Activated T-cell treated with anti-CD3 and anti-CD28 coated beads, Interleukin-2, amount 50 U/mL, for 1 hour (primary cell): ENCODE data around the gene DNMT3A.

Experiments
- DNase-seq: peaks from one replicate; pipeline ENCODE4 v3.0.0-alpha.2; 2020

The DNMT3A gene

DNA sequence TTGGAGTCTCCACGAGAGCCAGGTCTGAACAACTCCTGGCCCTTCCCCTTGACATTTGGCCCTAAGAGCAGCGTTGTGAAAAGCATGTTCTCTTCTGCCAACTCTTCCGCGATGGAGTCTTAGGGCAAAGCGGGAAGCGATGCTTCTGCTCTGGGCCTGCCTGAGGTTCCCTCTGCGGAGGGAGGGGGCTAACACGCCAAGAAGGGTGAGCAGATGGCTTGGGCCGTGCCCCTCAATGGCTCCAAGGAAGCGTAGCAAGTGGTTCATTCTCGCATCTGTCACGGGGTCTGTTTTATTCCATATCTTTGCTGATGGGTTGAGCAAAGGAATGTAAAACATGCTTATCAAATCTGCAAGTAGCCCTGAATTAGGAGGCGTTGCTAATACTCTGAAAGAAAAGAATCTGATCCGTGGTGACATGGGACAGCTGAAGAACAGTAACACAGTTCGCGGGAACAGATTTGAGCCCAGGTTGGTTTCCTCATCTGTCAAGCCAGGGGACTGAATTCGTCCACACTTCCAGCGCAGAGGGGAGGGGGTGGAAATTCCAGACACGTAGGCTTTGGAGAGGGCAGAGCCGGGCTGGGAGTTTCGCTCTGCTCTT, 38.0 kb downstream of the DNMT3A start:
- no peak for DNase-seq

DNA sequence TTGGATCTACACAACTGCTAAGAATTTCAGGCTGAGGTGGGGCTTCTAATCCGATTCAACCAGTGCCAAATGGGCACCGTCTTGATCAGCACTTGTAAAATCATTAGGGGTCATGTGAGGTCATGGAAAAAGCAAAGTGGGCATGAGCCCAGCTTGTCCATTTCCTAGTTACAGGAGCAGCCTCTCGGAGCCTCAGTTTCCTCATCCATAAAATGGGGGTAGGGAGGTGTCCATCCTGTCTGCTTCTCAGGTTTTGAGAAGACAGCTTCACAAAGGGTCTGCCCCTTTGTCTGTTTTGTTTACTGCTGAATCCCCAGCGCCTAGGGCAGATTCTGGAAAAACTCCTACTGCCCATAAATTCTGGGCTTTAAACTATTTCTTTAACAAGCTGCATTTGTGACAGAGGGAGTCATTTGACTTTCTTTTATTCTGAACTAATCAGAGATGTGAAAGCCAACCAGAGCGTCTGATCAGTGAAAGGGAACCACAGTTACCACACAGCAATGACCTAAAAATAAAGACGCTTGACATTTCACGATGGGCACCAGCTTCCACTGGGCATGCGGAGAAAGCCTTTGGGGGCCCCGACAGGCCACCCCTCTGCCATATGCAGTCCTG, 38.9 kb downstream of the DNMT3A start:
- no peak for DNase-seq

GRCh38 chr2:25301453-25302352, 40.0 kb downstream of the DNMT3A start:
- peak; percentile 53 for DNase-seq

DNA sequence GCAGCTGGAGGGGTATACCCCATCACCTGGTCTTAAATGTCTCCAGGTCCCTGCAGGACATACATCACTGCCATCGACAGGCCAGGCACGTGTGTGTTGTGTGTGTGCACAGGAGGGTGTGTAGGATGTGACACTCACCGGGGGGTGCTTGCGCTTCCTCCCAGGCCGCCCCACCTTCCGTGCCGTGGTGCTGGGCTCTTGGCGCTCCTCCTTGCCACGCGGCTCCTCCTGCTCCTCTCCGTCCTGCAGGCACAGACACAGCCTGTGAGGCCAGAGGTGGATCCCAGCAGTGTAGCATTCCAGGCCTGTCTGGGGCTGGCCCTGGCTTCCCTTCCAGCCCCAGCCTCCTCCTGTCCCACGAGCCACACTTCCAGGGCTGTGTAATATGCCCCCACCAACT, 41.7 kb downstream of the DNMT3A start:
- no peak for DNase-seq

GRCh38 chr2:25298776-25299431, 42.8 kb downstream of the DNMT3A start:
- no peak for DNase-seq

GRCh38 chr2:25297738-25298137, 44.0 kb downstream of the DNMT3A start:
- no peak for DNase-seq

GRCh38 chr2:25295621-25296020, 46.1 kb downstream of the DNMT3A start:
- DNase-seq: no peak

GRCh38 chr2:25294573-25295462, 46.9 kb downstream of the DNMT3A start:
- DNase-seq: peak; percentile 71

DNA sequence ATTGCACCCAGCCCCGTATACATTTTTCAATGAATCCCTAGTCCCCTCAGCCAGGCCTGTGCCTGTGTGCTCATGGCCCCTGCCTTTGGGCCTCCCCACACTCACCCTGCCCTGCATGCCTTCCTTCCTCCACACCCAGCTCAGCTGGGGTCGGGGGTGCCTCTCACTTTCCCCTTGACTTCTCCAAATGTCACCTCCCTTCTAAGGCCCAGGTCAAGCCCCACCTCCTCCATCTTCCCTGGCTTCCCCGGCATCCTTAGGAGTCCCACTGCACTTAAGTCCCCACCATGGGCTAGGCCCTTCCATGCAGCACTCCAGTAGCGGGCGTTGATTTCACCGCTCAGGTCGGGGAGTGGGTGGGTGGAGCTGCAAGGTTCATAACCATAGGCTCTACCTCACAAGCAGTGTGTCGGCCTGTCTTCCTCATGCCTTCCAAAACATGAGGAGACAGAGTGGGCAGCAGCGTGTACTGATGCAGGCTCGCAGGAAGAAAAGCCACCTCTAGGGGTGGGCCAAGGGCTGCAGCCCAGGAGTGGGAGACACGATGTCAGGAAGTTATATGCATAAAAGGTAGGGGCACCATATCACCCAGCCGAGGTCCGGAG, 47.7 kb downstream of the DNMT3A start:
- DNase-seq: no peak

DNA sequence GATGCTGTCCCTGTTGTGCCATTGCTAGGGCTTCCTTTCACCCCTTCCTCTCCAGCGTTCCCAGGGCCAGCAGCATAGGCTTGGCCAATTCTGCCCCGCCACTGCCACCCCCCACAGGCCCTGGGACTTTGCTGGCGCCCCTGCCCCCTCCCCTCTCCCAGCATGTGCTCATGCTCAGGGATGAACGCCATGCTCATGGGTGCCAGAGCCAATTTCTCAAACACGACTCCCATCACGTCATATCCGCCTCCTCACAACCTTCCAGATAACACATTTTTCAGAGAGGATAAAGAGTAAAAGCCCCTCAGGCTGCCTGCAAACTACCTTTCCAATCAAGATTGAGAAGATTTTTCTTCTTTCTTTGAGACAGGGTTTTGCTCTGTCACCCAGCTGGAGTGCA, 48.6 kb downstream of the DNMT3A start:
- no peak for DNase-seq

GRCh38 chr2:25292408-25292807, 49.3 kb downstream of the DNMT3A start:
- no peak for DNase-seq

DNA sequence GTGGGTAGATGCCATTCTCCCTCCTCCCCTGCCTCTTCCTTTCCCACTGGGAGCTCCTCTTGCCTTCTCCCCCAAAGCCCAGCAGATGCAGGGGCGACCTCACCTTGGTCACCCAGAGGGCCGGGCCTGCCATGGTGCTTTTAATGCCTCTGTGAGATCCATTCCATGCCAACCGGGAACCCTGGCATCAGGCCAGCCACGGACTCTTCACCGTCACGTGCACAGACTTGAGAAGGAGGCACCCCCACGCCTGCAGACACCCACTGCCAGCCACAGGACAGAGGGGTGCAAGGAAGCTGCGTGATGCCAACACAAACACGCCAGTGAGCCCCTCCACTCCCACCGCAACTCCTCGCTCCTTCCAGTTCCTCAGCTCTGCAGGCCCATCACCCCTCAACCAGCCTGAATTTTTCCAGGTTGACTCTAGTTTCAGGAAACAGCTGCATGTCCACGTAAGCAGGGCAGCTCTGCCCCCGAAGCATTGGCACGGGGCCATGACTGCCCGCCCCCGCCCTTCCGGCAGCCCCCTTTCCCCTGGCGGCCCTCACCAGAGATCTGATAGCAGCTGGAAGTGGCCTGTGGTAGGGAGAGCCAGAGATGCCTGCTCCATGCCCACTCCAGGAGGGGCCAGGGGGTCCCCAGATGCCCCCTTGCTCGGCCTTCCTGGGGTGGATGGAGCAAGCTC, 50.8 kb downstream of the DNMT3A start:
- DNase-seq: no peak

- no peak for DNase-seq
Measured at GRCh38 chr2:25286723-25287483, 54.8 kb downstream of the DNMT3A start.

- DNase-seq: peak; percentile 65
Measured at GRCh38 chr2:25286025-25286400, 55.7 kb downstream of the DNMT3A start.

GRCh38 chr2:25285265-25286024, 56.3 kb downstream of the DNMT3A start:
- DNase-seq: no peak

DNA sequence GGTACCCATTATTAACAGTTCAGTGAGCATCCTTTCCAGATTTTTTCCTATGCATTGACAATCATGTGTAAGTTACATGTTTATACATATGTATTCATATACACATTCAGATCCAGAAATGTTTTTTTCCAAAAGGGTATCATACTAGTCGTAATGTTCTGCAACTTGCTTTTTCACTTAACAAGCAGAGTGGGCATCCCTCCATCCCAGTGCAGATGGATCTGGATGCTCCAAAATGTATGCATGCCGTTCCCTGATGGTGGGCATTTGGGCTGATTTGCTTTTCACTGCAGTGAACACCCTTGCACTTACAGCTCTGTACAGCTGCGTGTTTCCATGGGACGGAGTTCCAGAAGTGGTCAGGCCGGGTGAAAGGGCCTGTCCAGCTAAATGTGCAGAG, 57.0 kb downstream of the DNMT3A start:
- DNase-seq: no peak

GRCh38 chr2:25283921-25284320, 57.8 kb downstream of the DNMT3A start:
- DNase-seq: no peak

GRCh38 chr2:25281941-25282340, 59.8 kb downstream of the DNMT3A start:
- DNase-seq: no peak

DNA sequence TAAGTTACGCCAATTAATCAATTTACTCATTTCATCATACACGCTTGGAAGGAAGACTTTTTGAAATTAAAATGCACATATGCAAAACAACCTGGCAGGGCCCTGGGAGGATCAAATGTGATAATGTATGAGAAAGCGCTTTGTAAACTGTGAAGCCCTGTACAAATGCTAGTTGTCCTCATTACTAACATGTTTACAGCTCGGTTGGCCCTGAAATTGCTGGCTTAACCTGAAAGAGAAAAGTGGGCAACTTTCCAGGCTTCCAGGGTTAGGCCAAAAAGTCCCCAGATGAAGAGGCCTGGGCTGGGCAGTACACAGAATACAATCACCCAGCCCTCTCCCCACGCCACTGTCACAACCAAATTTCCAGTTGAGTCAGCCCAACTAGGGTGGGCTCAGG, 60.2 kb downstream of the DNMT3A start:
- no peak for DNase-seq
